CD4-positive, alpha-beta T cell treated with Interleukin-12 subunit alpha and Interleukin-12 subunit beta, for 1 hour (primary cell): ENCODE data around the gene ZMYND12.

Source experiments
- DNase-seq: peaks from one replicate; pipeline ENCODE4 v3.0.0-alpha.2; 2020

The ZMYND12 gene

DNA sequence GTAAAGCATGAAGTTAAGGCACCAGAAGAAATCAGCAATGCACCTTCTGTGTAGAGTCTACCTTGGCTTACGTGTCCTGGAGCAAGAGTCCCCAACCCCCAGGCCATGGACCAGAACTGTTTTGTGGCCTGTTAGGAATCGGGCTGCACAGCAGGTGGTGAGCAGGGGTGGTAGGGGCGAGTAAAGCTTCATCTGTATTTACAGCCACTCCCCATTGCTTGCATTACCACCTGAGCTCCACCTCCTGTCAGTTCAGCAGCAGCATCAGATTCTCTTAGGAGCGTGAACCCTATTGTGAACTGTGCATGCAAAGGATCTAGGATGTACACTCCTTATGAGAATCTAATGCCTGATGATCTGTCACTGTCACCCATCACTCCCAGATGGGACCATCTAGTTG lies 21.5 kb downstream of the ZMYND12 start:
- DNase-seq: no peak

- DNase-seq: no peak
Observed at GRCh38 chr1:42433369-42433768, 22.5 kb downstream of the ZMYND12 start.

GRCh38 chr1:42432714-42433113 lies 23.1 kb downstream of the ZMYND12 start:
- DNase-seq: no peak

DNA sequence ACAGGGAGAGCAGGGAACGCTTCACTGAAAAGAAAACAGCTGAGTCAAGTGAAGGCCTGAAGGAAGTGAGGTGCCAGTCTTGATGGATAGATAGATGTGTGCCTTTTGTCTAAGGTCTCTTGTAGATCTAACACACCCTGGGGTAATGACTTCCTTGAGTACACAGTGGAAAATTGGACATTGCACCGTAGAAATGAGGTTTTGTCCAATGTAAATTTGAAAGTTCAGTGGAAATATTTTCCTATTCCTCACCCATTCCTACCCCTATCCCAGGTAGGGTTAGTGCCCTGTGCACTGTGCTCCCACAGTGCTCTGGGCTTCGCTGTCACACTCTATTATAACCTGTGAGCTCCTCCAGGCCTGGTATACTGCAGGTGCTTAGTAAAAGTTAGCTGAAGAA lies 24.3 kb downstream of the ZMYND12 start:
- no peak for DNase-seq

GRCh38 chr1:42430286-42431135 lies 25.3 kb downstream of the ZMYND12 start:
- no peak for DNase-seq

DNA sequence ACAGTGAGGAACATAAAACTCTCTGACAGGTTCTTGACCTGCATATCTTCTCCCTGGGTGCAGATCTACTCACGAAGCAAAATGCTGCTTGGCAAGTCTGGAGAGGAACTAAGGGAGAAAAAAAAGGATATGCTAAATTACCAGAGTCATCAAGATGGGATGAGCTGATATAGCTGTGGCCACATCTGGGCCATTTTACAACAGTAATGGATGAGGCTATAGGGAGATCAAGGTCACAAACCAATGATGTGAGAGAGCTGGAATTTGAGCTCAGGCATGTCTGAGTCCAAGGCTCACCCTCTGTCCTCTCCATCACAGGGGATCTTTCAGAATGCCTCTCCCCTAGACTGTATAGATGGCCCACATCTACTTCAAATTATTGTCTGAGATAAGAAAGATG lies 26.2 kb downstream of the ZMYND12 start:
- no peak for DNase-seq

- DNase-seq: no peak
Observed at GRCh38 chr1:42427240-42427639, 28.6 kb downstream of the ZMYND12 start.

DNA sequence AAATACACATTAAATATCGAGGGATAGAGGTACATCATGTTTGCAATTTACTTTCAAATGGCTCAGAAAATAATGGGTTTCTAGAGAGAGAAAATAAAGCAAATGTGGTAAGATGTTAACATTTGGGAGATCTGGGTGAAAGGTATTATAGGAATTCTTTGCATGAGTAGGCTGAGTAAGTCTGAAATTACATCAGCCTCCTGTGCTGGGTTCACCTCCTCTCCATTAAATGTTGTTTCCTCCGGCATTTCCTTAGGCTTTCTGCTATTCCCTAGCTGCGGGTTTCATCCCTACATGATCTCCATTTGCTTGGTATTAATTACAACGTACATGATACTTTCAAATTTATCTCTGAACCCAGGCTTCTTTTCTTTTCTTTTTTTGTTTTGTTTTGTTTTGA lies 31.6 kb downstream of the ZMYND12 start:
- no peak for DNase-seq

- no peak for DNase-seq
Observed at GRCh38 chr1:42423681-42424080, 32.1 kb downstream of the ZMYND12 start.

- no peak for DNase-seq
Observed at GRCh38 chr1:42422737-42423136, 33.1 kb downstream of the ZMYND12 start.

DNA sequence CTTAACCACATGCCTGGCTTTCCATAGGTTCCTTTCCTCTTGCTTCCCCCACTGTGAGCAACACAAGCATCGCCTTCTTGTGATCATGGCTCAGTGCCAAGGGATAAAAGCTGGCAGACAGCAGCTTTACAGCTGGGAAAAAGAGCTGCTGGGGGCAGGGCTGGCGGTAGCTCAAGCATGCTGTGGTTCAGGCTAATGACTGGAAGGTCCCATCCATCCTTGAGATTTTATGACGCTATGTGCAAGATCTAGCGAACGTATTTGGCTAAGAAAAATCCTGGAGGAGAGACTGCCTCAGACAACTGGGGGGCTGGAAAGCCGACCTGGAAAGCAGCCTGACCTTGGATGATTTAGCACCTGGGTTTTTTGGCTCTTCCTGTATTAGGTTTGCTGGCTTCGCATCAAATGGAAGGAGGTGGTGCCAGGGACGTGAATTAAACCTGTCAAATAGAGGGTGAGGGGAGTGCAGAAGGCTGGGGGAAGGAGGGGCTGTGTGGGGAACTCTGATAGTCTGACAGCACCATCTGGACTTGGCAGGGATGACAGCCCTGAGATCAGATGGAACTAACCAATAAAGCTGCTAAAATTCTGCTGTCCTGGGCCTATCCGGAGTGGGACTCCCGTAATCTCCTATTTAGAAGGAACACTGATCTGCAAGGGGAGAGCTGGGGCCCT lies 34.8 kb downstream of the ZMYND12 start:
- DNase-seq: no peak

- DNase-seq: no peak
Observed at GRCh38 chr1:42420121-42420520, 35.7 kb downstream of the ZMYND12 start.

GRCh38 chr1:42419126-42419821 lies 36.5 kb downstream of the ZMYND12 start:
- DNase-seq: no peak

- no peak for DNase-seq
Observed at GRCh38 chr1:42418516-42418915, 37.3 kb downstream of the ZMYND12 start.

DNA sequence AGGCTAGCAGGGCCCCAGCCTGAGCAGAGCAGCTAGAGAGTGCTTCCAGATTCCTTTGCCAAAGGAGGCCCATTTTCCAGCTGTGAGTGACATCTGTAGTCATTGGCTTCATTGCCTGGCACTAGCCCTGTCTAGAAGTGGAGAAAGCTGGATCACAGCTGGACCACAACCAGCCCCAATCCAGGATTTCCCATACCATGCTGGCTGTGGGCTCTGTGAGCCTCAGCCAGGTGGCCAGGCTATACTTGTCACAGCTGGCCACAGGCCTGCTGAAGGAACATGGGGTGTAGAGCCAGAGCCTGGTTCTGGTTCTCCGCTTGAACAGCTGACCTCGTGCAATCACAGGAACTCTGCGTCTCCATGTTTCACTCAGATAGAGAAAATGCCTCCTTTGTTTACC lies 38.7 kb downstream of the ZMYND12 start:
- DNase-seq: no peak

DNA sequence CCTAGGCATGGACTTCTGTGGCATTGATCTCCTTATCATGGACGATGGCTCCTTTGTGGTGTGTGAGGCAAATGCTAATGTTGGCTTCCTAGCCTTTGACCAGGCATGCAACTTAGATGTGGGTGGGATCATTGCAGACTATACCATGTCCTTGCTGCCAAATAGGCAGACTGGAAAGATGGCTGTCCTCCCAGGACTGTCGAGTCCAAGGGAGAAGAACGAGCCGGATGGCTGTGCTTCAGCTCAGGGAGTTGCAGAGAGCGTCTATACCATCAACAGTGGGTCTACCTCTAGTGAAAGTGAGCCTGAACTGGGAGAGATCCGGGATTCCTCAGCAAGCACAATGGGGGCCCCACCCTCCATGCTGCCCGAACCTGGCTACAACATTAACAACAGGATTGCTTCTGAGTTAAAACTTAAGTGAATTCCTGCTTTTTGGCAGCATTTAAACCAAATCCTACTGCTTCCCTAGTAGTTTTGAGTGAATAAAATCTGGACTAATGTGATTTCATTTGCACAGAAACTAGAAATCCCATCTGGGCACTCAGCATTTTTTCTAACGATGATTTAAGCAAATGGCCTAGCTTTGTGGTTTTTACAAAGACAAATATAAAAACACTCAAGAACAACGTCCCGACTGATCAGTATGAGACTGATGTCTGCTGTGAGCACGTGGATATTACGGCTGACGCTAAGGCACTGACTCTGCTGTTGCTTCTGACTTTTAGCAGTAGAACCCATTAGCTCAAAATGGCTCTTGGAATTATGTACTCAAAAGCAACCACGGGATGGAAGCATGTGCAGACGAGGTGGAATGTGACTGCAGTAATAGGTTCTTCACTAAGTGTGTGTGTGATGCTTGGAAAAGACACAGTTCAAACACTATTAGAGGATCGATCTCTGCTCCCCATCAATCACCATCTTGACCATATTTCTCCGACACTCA lies 41.0 kb downstream of the ZMYND12 start:
- no peak for DNase-seq

GRCh38 chr1:42403880-42404400 lies 51.9 kb downstream of the ZMYND12 start:
- no peak for DNase-seq

DNA sequence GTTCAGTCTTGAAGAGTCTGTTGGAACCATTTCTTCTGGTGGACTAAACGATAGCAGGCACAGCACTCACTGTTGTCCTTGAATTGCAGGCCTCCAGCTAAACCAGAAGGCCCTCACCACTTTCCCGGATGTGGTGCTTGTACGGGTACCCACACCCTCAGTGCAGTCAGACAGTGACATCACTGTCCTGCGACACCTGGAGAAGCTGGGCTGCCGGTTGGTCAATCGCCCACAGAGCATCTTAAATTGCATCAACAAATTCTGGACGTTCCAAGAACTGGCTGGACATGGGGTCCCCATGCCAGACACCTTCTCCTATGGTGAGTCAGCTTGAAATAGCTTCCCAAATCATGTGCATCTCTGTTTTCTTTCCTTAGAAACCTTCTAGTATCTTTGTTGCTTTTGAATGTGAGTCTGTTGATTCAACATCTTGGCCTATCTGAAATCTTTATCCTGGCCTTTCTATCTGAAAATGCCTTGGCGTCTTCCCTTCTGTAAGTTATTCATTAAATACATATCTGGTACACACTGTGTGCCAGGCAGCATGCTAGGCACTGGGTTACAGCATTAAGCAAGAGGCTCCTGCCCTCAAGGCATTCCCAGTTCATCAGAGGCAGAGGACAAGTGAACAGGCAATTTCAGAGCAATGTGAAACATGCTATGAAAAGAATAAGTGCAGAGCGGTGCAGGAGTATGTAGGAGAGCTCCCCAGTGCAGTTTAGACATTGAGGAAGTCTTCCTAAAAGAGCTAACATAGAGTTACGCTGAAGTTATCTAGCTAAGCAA lies 56.3 kb downstream of the ZMYND12 start:
- DNase-seq: no peak

- no peak for DNase-seq
Observed at GRCh38 chr1:42392967-42393848, 62.6 kb downstream of the ZMYND12 start.

- DNase-seq: no peak
Observed at GRCh38 chr1:42392255-42392654, 63.6 kb downstream of the ZMYND12 start.

- DNase-seq: no peak
Observed at GRCh38 chr1:42386051-42386450, 69.8 kb downstream of the ZMYND12 start.
